H54 (cell line): ENCODE measurements around the gene OR52K2.

Experiments used
- DNase-seq: peaks from one replicate; pipeline ENCODE4 v3.0.0; 2011; ENCODE audit warnings: low spot score, mixed read lengths; ENCODE audit not compliant: insufficient read length
- FAIRE-seq: peaks from 3 replicates; lab custom pipeline; 2011; peaks lifted over from hg19 to GRCh38; lab: Jason Lieb, UNC
- POLR2A ChIP-seq: IDR thresholded peaks from 2 replicates; pipeline ENCODE4 v1.6.1; 2011; ENCODE audit warnings: low read depth, mild to moderate bottlenecking, low read length

Gene OR52K2

DNA sequence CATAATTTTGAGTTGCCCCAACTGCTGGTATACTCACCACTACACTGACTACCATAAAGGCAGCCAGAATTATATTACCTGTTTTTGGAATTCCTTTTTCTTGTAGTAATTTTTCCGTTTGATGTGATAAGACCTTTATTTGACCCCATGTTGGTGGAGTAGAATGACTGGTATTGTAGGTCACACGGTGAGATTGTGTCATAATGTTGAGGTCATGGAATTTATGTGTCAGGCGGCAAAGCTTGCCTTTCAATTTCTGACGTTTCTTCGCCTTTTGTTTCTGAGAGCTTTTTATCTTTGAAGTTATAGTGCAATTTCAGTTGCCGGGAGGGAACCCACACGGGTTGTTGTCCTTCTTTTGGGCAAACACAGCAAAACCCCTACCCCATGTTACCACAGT lies 46.4 kb downstream of the OR52K2 start:
- FAIRE-seq = no peak
- DNase-seq = no peak
- no peak for TF ChIP-seq POLR2A

DNA sequence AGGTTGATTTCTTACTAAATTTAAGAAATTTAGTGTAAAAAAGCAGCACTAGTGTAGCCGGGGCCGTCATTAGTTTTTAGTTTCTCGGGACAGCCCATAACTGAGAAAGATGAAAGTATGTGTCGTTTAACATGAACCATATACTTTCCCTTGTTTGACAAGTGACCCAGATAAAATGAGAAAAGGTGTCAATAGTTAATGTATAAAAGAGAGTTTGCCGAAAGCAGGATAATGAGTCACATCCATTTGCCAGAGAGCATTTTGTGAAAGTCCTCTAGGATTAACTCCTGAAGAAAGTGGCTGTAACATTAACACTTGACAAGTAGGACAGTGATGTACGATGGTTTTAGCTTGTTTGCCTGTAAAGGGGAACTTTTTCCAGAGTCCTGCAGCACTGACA lies 46.9 kb downstream of the OR52K2 start:
- no peak for FAIRE-seq
- no peak for DNase-seq
- no peak for TF ChIP-seq POLR2A

DNA sequence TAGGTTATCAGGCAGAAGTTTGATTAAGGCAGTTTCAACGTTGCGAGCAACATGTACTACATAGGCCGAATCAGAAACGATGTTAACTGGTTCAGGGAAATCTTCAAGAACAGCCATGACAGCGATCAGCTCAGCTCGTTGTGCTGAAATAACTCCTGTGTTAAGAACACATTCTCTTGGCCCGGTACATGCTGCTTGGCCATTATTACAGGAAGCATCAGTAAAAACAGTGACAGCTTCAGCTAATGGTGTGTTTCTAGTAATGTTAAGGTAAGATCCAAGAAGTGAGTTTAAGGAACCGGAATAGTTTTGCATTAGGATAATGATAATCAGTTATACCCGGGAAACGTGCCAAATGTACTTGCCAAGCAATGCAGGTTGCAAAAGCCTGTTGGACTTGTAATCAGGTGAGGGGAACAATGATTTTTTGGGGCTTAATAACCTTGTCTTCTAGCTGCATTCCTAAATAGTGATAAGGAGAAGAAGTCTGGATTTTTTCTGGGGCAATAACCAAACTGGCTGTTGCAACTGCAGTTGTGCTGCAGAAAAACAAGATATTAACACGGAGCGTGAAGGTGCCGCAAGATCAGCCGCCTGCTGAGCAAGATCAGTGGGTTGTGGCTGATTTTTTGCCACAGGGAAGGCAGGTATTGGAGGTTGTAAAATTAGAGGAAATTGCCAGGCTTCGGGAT lies 47.6 kb downstream of the OR52K2 start:
- TF ChIP-seq POLR2A = no peak
- DNase-seq (no peak), FAIRE-seq (no peak)
